ENCODE measurements around the gene GMCL2.

Gene GMCL2

DNA sequence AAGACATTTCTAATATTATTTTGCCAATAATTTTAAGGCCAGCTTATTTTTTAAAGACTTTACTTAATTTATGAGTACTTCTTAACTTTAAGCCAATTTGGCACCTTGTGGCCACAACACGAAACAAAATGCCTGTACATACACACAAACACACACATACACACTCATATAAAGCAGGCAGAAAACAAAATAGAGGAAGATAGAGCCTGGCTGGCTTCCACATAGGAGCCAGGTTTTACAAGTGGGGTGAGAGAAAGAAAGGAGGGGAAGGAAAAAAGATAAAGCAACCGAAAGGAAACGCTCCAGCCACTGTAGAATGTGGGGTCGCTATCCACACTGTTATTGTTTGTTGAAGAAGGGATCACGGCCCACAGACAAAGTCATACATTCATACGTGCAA, 10.4 kb downstream of the GMCL2 start:
- DNase-seq: no peak

DNA sequence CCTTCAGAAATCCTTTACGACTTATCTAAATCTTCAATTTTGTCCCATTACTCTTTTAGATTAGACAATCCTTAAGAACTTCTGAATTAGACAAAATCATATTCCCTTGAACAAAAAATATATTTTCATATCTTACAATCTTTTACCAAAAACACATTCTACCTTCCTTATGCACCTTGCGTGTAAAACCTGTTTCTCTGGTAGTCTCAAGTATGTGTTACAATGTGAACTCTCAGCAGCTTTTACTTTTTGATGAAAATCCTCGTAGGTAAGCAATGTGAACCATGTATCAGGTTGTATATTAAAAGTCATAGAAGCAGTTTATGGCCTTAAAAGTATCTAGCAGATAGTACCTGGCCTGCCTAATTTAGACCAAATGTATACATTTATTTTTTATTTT, 12.7 kb downstream of the GMCL2 start:
- no peak for DNase-seq

DNA sequence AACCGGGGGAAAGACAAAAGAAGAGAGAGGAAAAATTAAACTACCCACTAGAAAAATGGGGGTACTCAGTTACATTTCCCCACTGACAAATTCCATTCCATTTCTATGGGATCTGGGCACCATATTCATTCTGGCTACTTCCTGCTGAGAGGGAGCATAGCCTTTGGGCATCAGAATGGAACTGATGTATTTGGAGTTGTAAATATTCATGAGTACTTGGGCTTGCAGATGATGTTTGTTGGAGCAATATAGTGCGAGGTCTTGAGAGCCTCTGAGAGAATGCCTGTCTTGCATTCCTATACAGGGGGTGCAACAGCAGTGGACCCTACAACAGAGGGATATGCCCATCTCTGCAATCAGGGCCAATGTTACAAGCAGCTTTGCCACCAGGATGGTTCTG, 16.7 kb downstream of the GMCL2 start:
- DNase-seq: no peak

- DNase-seq: no peak
Observed at GRCh38 chr5:178165581-178165980, 21.6 kb downstream of the GMCL2 start.

- peak; percentile 98 for DNase-seq
Observed at GRCh38 chr5:178163772-178164735, 23.1 kb downstream of the GMCL2 start.

DNA sequence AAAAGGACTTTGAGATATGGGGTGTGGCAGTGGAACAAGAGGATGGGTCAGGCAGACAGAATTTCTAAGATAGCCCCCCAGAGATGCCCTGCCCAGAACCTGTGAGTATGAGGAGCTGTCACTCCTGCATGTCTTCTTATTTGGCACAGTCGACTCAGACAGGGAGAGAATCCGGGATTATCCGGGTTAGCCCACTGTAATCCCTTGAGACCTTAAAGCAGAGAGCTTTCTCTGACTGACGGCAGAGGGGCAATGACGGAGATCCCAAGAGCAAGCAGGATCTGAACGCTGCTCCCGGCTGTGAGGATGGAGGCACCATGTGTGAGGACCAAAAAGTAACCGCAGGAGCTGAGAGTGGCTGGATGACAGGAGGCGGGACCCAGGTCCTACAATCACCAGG, 24.7 kb downstream of the GMCL2 start:
- DNase-seq: no peak

GRCh38 chr5:178160176-178160575, 27.0 kb downstream of the GMCL2 start:
- DNase-seq: no peak

DNA sequence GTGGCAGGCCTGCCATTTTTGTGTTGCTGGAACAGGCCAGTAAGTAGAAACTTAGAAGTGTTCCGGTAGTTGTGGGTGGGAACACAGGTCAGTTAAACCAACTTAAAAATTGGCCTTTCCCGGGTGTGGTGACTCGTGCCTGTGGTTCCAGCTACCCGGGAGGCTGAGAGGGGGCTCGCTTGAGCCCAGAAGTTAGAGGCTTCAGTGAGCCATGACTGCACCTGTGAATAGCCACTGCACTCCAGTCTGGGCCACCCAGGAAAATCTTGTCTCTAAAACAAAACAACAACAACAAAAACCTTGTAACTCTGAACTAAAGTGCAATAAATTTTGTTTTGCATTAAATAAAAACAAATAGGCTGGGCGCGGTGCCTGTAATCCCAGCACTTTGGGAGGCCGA, 32.1 kb downstream of the GMCL2 start:
- DNase-seq: no peak

- peak; percentile 89 for DNase-seq
Observed at GRCh38 chr5:178153530-178154340, 33.4 kb downstream of the GMCL2 start, which contains the start of gene NHP2. TSS of gene NHP2 (minus strand) at chr5:178153885. CDS start at chr5:178153817, 68 bp downstream.

GRCh38 chr5:178152491-178153444, 34.4 kb downstream of the GMCL2 start:
- no peak for DNase-seq

- no peak for DNase-seq
Observed at GRCh38 chr5:178150977-178151734, 36.0 kb downstream of the GMCL2 start.

DNA sequence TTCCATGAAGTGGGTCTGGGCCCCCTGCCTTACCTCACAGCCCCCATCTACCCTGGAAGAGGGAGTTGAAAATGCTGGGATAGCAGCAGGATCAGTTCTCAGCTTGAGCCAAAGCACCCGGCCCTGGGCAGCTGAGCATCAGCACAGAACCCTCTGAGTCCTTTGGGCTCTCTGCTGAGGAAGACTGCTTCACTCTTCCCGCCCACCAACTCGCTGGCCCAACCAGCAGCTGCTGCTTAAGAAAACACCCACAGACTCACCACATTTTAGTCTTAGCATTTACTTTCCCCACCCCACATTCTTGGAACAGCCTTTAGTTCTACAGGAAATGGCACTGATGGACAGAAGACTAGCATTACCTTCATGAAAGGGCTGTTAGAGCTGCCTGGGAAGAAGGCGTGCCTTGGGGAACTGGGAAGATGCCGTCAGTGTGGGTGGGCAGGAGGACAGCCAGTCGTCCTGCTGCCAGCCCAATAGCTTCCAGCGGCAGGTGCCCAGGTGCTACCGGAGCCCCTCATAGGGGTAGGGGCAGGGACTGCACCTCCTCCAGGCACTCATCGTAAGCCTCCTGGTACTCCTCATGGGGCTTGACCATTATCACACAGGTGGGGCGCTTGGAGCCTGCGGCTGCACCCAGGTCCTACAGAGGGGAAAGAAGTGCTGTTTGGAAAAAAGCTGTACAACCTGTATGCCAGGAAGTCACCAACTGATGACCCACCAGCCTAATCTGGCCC, 37.8 kb downstream of the GMCL2 start:
- no peak for DNase-seq

GRCh38 chr5:178147406-178147805, 39.8 kb downstream of the GMCL2 start:
- no peak for DNase-seq

- DNase-seq: peak; percentile 83
Observed at GRCh38 chr5:178145965-178146820, 41.0 kb downstream of the GMCL2 start.

- DNase-seq: no peak
Observed at GRCh38 chr5:178143901-178144300, 43.3 kb downstream of the GMCL2 start.

DNA sequence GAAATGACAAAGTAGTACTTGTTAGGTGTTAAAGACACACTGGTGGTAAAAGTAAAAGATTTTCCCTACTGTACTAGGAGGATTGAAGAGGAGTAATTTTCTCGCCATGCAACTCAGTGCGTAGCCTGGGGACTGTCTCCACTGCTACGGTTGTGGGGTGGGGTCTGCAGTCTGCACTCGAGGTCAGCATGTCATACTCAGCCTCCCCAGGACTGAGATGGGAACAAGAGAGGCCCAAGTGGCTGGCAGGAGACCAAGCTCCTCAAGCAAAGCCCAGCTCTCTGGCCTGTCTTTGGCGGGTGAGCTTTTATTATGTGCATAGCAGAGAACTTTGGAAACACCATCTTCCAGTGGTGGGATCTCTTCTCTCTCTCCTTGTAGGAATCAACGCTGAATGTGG, 43.9 kb downstream of the GMCL2 start:
- DNase-seq: no peak

DNA sequence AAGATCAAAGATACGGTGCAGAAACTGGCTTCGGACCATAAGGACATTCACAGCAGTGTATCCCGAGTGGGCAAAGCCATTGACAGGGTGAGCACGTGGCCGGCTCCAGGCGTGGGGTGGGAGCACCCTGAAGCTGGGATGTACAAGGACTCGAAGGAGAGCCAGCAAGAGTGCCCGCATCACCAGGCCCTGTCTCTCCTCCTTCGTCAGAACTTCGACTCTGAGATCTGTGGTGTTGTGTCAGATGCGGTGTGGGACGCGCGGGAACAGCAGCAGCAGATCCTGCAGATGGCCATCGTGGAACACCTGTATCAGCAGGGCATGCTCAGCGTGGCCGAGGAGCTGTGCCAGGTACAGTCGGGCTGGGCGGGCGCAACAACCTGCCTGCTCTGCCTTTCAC, 44.5 kb downstream of the GMCL2 start:
- no peak for DNase-seq

GRCh38 chr5:178141550-178141949, 45.6 kb downstream of the GMCL2 start:
- no peak for DNase-seq

- no peak for DNase-seq
Observed at GRCh38 chr5:178137991-178138390, 49.2 kb downstream of the GMCL2 start.

GRCh38 chr5:178136990-178137389, 50.2 kb downstream of the GMCL2 start:
- DNase-seq: no peak
